Natural killer cell (primary cell): ENCODE data around the gene RSBN1L. TPM values are rescaled to one million over a fixed set of nuclear protein-coding genes. Genes with fewer than 3 reads are reported as not detected.

Experiments
- ATAC-seq, 3 donors: fragments of 150-1000 bp in 2 of 3; fragments of 200-7000 bp in 1 of 3; cut with Tn5 transposase; 1 replicate in 1 of 3; 2 replicates in 2 of 3; pipeline ENCODE4 v1.10.0; 2021; ENCODE audit warnings: mild to moderate bottlenecking in 2 of 3, moderate library complexity in 2 of 3
- DNase-seq, 2 donors: peaks; one replicate each; pipeline versions ENCODE4 v3.0.0 to v3.0.0-alpha.2; 2013 to 2021; ENCODE audit warnings: mixed read lengths in 1 of 2
- H3K27ac ChIP-seq: one replicate; pipeline ENCODE4 v1.5.1; 2013; ENCODE audit warnings: mild to moderate bottlenecking, low read length
- H3K27me3 ChIP-seq: one replicate; pipeline ENCODE4 v1.6.1; 2013; ENCODE audit warnings: low read length; ENCODE audit not compliant: control insufficient read depth, insufficient read depth
- H3K36me3 ChIP-seq: one replicate; pipeline ENCODE4 v1.6.1; 2013; ENCODE audit warnings: low read length; ENCODE audit not compliant: control insufficient read depth, insufficient read depth
- H3K4me1 ChIP-seq: one replicate; pipeline ENCODE4 v1.6.1; 2013; ENCODE audit warnings: low read length; ENCODE audit not compliant: control insufficient read depth, insufficient read depth
- H3K4me3 ChIP-seq: one replicate; pipeline ENCODE4 v1.5.1; 2013; ENCODE audit warnings: low read length
- H3K9me3 ChIP-seq: one replicate; pipeline ENCODE4 v1.6.1; 2013; ENCODE audit warnings: low read length; ENCODE audit not compliant: control insufficient read depth, insufficient read depth
- H3K27ac Mint-ChIP-seq, 2 donors: one replicate each; pipeline ENCODE4 v1.8.0; 2022; ENCODE audit warnings: mild to moderate bottlenecking in 2 of 2, mixed read lengths in 2 of 2, moderate library complexity in 1 of 2
- H3K27me3 Mint-ChIP-seq, 2 donors: one replicate each; pipeline ENCODE4 v1.8.0; 2022; ENCODE audit warnings: low read depth in 2 of 2, mixed read lengths in 2 of 2
- H3K36me3 Mint-ChIP-seq: one replicate; pipeline ENCODE4 v1.8.0; 2022; ENCODE audit warnings: mixed read lengths
- H3K4me1 Mint-ChIP-seq, 2 donors: one replicate each; pipeline ENCODE4 v1.8.0; 2022; ENCODE audit warnings: mixed read lengths in 2 of 2
- H3K4me3 Mint-ChIP-seq: one replicate; pipeline ENCODE4 v1.8.0; 2022; ENCODE audit warnings: mild to moderate bottlenecking, moderate library complexity, mixed read lengths
- H3K9me3 Mint-ChIP-seq, 2 donors: one replicate each; pipeline ENCODE4 v1.8.0; 2022; ENCODE audit warnings: mixed read lengths in 2 of 2
- CTCF ChIP-seq: fragments of 200-600 bp; IDR thresholded peaks from one replicate; pipeline ENCODE4 v1.8.0; 2022; ENCODE audit warnings: antibody characterized with exemption
- WGBS: methylation state at CpG from one replicate; pipeline ENCODE4 v1.1.7; 2013; ENCODE audit warnings: missing lambda C conversion rate; ENCODE audit not compliant: insufficient coverage; 5-methylcytosine and 5-hydroxymethylcytosine counted together
- intact Hi-C: fragments of 100-400 bp; cut with micrococcal nuclease; formaldehyde crosslinking; loops from one replicate; pipeline ENCODE4 v1.14.2; 2022
- total RNA-seq, 4 donors: library from RNA; stranded (reverse); fragments of 120-200 nt in 1 of 4; gene quantifications; one replicate each; pipeline versions ENCODE4 v1.2.3 to v1.2.4, GENCODE V29; 2013 to 2022

RSBN1L gene
- total RNA-seq, 3 donors from 2014 or later (not counting 1 experiment from before 2014, with no cell fraction given): 23.9 to 34.4 (median 33.4) TPM

- Mint-ChIP-seq H3K4me1 (peaks cover 30 to 37% of the 10 kb centered on the region in 2 donors), H3K27ac (no peak overlapping the region), H3K36me3 (peaks cover 40% of the 10 kb centered on the region), H3K27me3 (no peaks in the 10 kb centered on the region), H3K4me3 (no peak overlapping the region), H3K9me3 (peaks cover 11 to 18% of the 10 kb centered on the region in 2 donors)
- no peak for DNase-seq
- H3K27me3 ChIP-seq: no peaks in the 10 kb centered on the region
- H3K4me1 ChIP-seq: peaks cover 8% of the 10 kb centered on the region
- no peak overlapping the region for H3K4me3 ChIP-seq
- H3K9me3 ChIP-seq: peaks cover 37% of the 10 kb centered on the region
- ATAC-seq: no peak
- peak overlapping the region; percentile 72 for H3K27ac ChIP-seq
- WGBS: 72% methylated on average over 1 of the region's 2 CpGs
- intact Hi-C loops: no loop called here
- no peak for TF ChIP-seq CTCF
- H3K36me3 ChIP-seq: no peaks in the 10 kb centered on the region
These were observed 127.5 kb downstream of the RSBN1L start for GRCh38 chr7:77823787-77824186.

GRCh38 chr7:77824636-77825035 lies 128.4 kb downstream of the RSBN1L start:
- no peak for TF ChIP-seq CTCF
- Mint-ChIP-seq H3K4me1 (peaks cover 30 to 37% of the 10 kb centered on the region in 2 donors), H3K27me3 (no peaks in the 10 kb centered on the region), H3K4me3 (no peak overlapping the region), H3K9me3 (peaks cover 8 to 14% of the 10 kb centered on the region in 2 donors), H3K36me3 (peaks cover 32% of the 10 kb centered on the region), H3K27ac (no peak overlapping the region)
- no peak for DNase-seq
- intact Hi-C loops: no loop called here
- H3K4me3 ChIP-seq: no peak overlapping the region
- no peaks in the 10 kb centered on the region for H3K27me3 ChIP-seq
- H3K27ac ChIP-seq: no peak overlapping the region
- no peaks in the 10 kb centered on the region for H3K36me3 ChIP-seq
- 100% methylated on average over 3 of the region's 5 CpGs for WGBS
- H3K4me1 ChIP-seq: peaks cover 8% of the 10 kb centered on the region
- ATAC-seq: no peak
- H3K9me3 ChIP-seq: peaks cover 36% of the 10 kb centered on the region

GRCh38 chr7:77825131-77825530 lies 128.9 kb downstream of the RSBN1L start:
- peaks cover 8% of the 10 kb centered on the region for H3K4me1 ChIP-seq
- Mint-ChIP-seq H3K4me3 (no peak overlapping the region), H3K36me3 (peaks cover 27% of the 10 kb centered on the region), H3K9me3 (peaks cover 6 to 11% of the 10 kb centered on the region in 2 donors), H3K27me3 (no peaks in the 10 kb centered on the region), H3K27ac (no peak overlapping the region), H3K4me1 (peaks cover 30 to 37% of the 10 kb centered on the region in 2 donors)
- no peak overlapping the region for H3K4me3 ChIP-seq
- DNase-seq: no peak
- no peak for ATAC-seq
- H3K36me3 ChIP-seq: no peaks in the 10 kb centered on the region
- intact Hi-C loops: no loop called here
- TF ChIP-seq CTCF: no peak
- WGBS: 90% methylated on average over 2 of the region's 3 CpGs
- H3K27me3 ChIP-seq: no peaks in the 10 kb centered on the region
- H3K27ac ChIP-seq: no peak overlapping the region
- H3K9me3 ChIP-seq: peaks cover 32% of the 10 kb centered on the region

GRCh38 chr7:77826300-77826699 lies 130.0 kb downstream of the RSBN1L start:
- intact Hi-C loops: no loop called here
- Histone ChIP-seq H3K4me3 (no peak overlapping the region), H3K4me1 (peaks cover 8% of the 10 kb centered on the region), H3K36me3 (no peaks in the 10 kb centered on the region), H3K27ac (no peak overlapping the region), H3K9me3 (peaks cover 25% of the 10 kb centered on the region), H3K27me3 (no peaks in the 10 kb centered on the region)
- ATAC-seq (no peak), DNase-seq (no peak)
- Mint-ChIP-seq H3K4me1 (peaks cover 39 to 45% of the 10 kb centered on the region in 2 donors), H3K9me3 (peaks cover 3 to 6% of the 10 kb centered on the region in 2 donors), H3K27ac (no peak overlapping the region), H3K36me3 (peaks cover 15% of the 10 kb centered on the region), H3K4me3 (no peak overlapping the region), H3K27me3 (no peaks in the 10 kb centered on the region)
- TF ChIP-seq CTCF: no peak
- no CpG with 5 or more reads among the region's 2 CpGs for WGBS
